HepG2 (cell line): Measurements from ENCODE around the gene COLEC12.

ENCODE experiments used
- EZH2 ChIP-seq: conservative IDR thresholded peaks from 2 replicates; pipeline ENCODE4 v1.6.1; 2012; ENCODE audit warnings: mild to moderate bottlenecking, low read depth, low read length, moderate library complexity
- GATAD2A ChIP-seq: IDR thresholded peaks from 2 replicates; pipeline ENCODE4 v1.6.1; 2016
- KLF15 ChIP-seq: sonication (generic); formaldehyde crosslinking; IDR thresholded peaks from 2 replicates; pipeline ENCODE4 v1.8.1; 2023; ENCODE audit warnings: borderline replicate concordance, mild to moderate bottlenecking, inconsistent platforms, missing genetic modification reagents, mixed read lengths
- NFYB ChIP-seq: sonication (generic); formaldehyde crosslinking; IDR thresholded peaks from 2 replicates; pipeline ENCODE4 v1.4.0; 2020; ENCODE audit warnings: missing genetic modification reagents
- POLR2A ChIP-seq, 2 experiments: IDR thresholded peaks; 2 replicates each; pipeline ENCODE4 v1.6.1; 2011; ENCODE audit warnings: low read depth in 2 of 2, low read length in 2 of 2, mild to moderate bottlenecking in 1 of 2, moderate library complexity in 1 of 2; ENCODE audit not compliant: insufficient read depth in 1 of 2
- SUZ12 ChIP-seq: fragments of 150-350 bp; IDR thresholded peaks from 2 replicates; pipeline ENCODE4 v1.6.1; 2014; ENCODE audit warnings: low read depth, low read length
- ZNF225 ChIP-seq: sonication (generic); formaldehyde crosslinking; IDR thresholded peaks from 2 replicates; pipeline ENCODE4 v1.4.0; 2020; ENCODE audit warnings: mild to moderate bottlenecking, missing genetic modification reagents
- ZNF510 ChIP-seq: sonication (generic); formaldehyde crosslinking; IDR thresholded peaks from 2 replicates; pipeline ENCODE4 v1.4.0; 2020; ENCODE audit warnings: low read depth, mild to moderate bottlenecking, missing genetic modification reagents
- ZNF562 ChIP-seq: sonication (generic); formaldehyde crosslinking; IDR thresholded peaks from 2 replicates; pipeline ENCODE4 v1.8.0; 2022; ENCODE audit warnings: missing genetic modification reagents, borderline replicate concordance
- TF ChIP-seq, protein P1 (sequence below): sonication (generic); formaldehyde crosslinking; IDR thresholded peaks from 2 replicates; pipeline ENCODE4 v1.5.0; 2020; ENCODE audit warnings: mild to moderate bottlenecking, missing genetic modification reagents, moderate library complexity
- TF ChIP-seq, protein P2 (sequence below): sonication (generic); formaldehyde crosslinking; IDR thresholded peaks from 2 replicates; pipeline ENCODE4 v1.5.0; 2020; ENCODE audit warnings: mild to moderate bottlenecking, missing genetic modification reagents
- TF ChIP-seq, protein P3 (sequence below): sonication (generic); formaldehyde crosslinking; IDR thresholded peaks from 2 replicates; pipeline ENCODE4 v1.4.0; 2020; ENCODE audit warnings: missing genetic modification reagents, mild to moderate bottlenecking, borderline replicate concordance

DNA sequence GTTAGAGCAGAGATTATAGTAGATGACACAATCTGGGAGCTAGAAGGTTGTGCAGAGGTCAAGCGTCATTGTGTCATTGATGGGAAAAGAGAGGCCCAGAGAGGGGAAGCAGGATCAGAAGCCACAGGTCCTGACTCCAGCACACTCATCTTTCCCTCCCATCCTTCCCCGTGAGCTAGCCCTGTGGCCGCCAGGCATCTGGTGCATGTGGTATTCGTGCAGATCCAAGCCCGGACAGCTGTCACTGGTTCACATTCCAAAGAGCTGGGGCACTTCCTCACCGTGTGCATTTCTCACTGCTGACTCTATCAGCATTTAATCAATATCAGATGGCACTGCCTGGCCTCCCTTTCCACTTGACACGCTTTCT, 138.6 kb downstream of the COLEC12 start:
- no peak for TF ChIP-seq ZNF562 (CRISPR knock-in tag)
- TF ChIP-seq, protein P1, sequence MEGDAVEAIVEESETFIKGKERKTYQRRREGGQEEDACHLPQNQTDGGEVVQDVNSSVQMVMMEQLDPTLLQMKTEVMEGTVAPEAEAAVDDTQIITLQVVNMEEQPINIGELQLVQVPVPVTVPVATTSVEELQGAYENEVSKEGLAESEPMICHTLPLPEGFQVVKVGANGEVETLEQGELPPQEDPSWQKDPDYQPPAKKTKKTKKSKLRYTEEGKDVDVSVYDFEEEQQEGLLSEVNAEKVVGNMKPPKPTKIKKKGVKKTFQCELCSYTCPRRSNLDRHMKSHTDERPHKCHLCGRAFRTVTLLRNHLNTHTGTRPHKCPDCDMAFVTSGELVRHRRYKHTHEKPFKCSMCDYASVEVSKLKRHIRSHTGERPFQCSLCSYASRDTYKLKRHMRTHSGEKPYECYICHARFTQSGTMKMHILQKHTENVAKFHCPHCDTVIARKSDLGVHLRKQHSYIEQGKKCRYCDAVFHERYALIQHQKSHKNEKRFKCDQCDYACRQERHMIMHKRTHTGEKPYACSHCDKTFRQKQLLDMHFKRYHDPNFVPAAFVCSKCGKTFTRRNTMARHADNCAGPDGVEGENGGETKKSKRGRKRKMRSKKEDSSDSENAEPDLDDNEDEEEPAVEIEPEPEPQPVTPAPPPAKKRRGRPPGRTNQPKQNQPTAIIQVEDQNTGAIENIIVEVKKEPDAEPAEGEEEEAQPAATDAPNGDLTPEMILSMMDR (CRISPR knock-in tag): no peak
- TF ChIP-seq ZNF225 (CRISPR knock-in tag): no peak
- no peak; a peak in 1 of 4 replicates for TF ChIP-seq POLR2A (IDR thresholded peaks at IDR 0.05; ENCODE audit: insufficient read depth in 1 of 2, low read depth in 2 of 2, low read length in 2 of 2)
- TF ChIP-seq ZNF510 (CRISPR knock-in tag): no peak
- TF ChIP-seq, protein P2, sequence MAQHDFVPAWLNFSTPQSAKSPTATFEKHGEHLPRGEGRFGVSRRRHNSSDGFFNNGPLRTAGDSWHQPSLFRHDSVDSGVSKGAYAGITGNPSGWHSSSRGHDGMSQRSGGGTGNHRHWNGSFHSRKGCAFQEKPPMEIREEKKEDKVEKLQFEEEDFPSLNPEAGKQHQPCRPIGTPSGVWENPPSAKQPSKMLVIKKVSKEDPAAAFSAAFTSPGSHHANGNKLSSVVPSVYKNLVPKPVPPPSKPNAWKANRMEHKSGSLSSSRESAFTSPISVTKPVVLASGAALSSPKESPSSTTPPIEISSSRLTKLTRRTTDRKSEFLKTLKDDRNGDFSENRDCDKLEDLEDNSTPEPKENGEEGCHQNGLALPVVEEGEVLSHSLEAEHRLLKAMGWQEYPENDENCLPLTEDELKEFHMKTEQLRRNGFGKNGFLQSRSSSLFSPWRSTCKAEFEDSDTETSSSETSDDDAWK: no peak
- TF ChIP-seq, protein P3, sequence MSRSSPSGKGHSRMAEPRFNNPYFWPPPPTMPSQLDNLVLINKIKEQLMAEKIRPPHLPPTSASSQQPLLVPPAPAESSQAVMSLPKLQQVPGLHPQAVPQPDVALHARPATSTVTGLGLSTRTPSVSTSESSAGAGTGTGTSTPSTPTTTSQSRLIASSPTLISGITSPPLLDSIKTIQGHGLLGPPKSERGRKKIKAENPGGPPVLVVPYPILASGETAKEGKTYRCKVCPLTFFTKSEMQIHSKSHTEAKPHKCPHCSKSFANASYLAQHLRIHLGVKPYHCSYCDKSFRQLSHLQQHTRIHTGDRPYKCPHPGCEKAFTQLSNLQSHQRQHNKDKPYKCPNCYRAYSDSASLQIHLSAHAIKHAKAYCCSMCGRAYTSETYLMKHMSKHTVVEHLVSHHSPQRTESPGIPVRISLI (CRISPR knock-in tag): no peak
- TF ChIP-seq KLF15 (CRISPR knock-in tag): no peak
- TF ChIP-seq SUZ12: no peak
- no peak for TF ChIP-seq EZH2
- no peak for TF ChIP-seq NFYB (CRISPR knock-in tag)
- TF ChIP-seq GATAD2A: no peak
